Globus pallidus (tissue), 1 donor: ENCODE data around the gene CSF1R.

Experiments
- DNase-seq: peaks from one replicate; pipeline ENCODE4 v3.0.0-alpha.2; 2015; ENCODE audit warnings: low spot score

CSF1R gene

GRCh38 chr5:150085950-150086715, at the start of gene CSF1R:
Gene CSF1R (minus strand): TSS chr5:150086554. CDS start chr5:150086427, 127 bp downstream.
- peak; percentile 45 for DNase-seq

GRCh38 chr5:150135557-150136304, 49.4 kb upstream of the CSF1R start:
- no peak for DNase-seq

GRCh38 chr5:150134198-150134588, 47.8 kb upstream of the CSF1R start:
- DNase-seq = no peak

GRCh38 chr5:150133581-150134197, 47.3 kb upstream of the CSF1R start:
- no peak for DNase-seq

GRCh38 chr5:150132740-150133139, 46.4 kb upstream of the CSF1R start:
- no peak for DNase-seq

- no peak for DNase-seq
Observed at GRCh38 chr5:150131978-150132694, 45.8 kb upstream of the CSF1R start.

- no peak for DNase-seq
Observed at GRCh38 chr5:150131461-150131860, 45.1 kb upstream of the CSF1R start.

GRCh38 chr5:150130493-150130922, 44.2 kb upstream of the CSF1R start:
- no peak for DNase-seq

- peak; percentile 51 for DNase-seq
Observed at GRCh38 chr5:150129813-150130492, 43.6 kb upstream of the CSF1R start.

GRCh38 chr5:150129454-150129812, 43.1 kb upstream of the CSF1R start:
- no peak for DNase-seq

- DNase-seq = no peak
Observed at GRCh38 chr5:150126921-150127265, 40.5 kb upstream of the CSF1R start.

- DNase-seq = no peak
Observed at GRCh38 chr5:150126199-150126920, 40.0 kb upstream of the CSF1R start.

- no peak for DNase-seq
Observed at GRCh38 chr5:150125334-150125733, 39.0 kb upstream of the CSF1R start.

- DNase-seq = no peak
Observed at GRCh38 chr5:150124596-150124995, 38.2 kb upstream of the CSF1R start.

- no peak for DNase-seq
Observed at GRCh38 chr5:150124111-150124557, 37.8 kb upstream of the CSF1R start.

GRCh38 chr5:150123542-150123941, 37.2 kb upstream of the CSF1R start:
- DNase-seq = no peak

GRCh38 chr5:150122536-150123481, 36.5 kb upstream of the CSF1R start:
- no peak for DNase-seq

- no peak for DNase-seq
Observed at GRCh38 chr5:150122158-150122510, 35.8 kb upstream of the CSF1R start.

GRCh38 chr5:150121448-150122157, 35.2 kb upstream of the CSF1R start:
- no peak for DNase-seq
